MM.1S (cell line): ENCODE data around the gene CDH4.

Experiments
- DNase-seq: peaks from one replicate; pipeline ENCODE4 v3.0.0-alpha.2; 2015
- H2AFZ ChIP-seq: fragments of 300-600 bp; sonication (generic); 2 replicates; pipeline ENCODE4 v1.6.0; 2016; ENCODE audit warnings: antibody characterized with exemption, low read length
- H3F3A ChIP-seq: fragments of 300-600 bp; sonication (generic); 2 replicates; pipeline ENCODE4 v1.6.1; 2016; ENCODE audit warnings: mild to moderate bottlenecking, antibody characterized with exemption, low read length, moderate library complexity, mixed read lengths; ENCODE audit not compliant: insufficient read depth
- H3K27ac ChIP-seq: fragments of 300-600 bp; sonication (generic); 2 replicates; pipeline ENCODE4 v1.5.1; 2016; ENCODE audit warnings: mild to moderate bottlenecking, low read length
- H3K27me3 ChIP-seq: fragments of 300-600 bp; sonication (generic); replicated peaks from 2 replicates; pipeline ENCODE4 v1.6.0; 2016; ENCODE audit warnings: low read length; ENCODE audit not compliant: insufficient read depth
- H3K36me3 ChIP-seq: fragments of 300-600 bp; sonication (generic); replicated peaks from 2 replicates; pipeline ENCODE4 v1.6.1; 2016; ENCODE audit warnings: mild to moderate bottlenecking, low read length, mixed read lengths; ENCODE audit not compliant: insufficient read depth
- H3K4me1 ChIP-seq: fragments of 300-600 bp; sonication (generic); 2 replicates; pipeline ENCODE4 v1.6.1; 2016; ENCODE audit warnings: low read length, mixed read lengths
- H3K4me2 ChIP-seq: fragments of 300-600 bp; sonication (generic); 2 replicates; pipeline ENCODE4 v1.6.0; 2016; ENCODE audit warnings: low read depth, low read length
- H3K4me3 ChIP-seq: fragments of 300-600 bp; sonication (generic); 2 replicates; pipeline ENCODE4 v1.5.1; 2016; ENCODE audit warnings: low read length, mixed read lengths
- H3K79me2 ChIP-seq: fragments of 300-600 bp; sonication (generic); 2 replicates; pipeline ENCODE4 v1.6.1; 2016; ENCODE audit warnings: mixed run types, low read length, mixed read lengths
- H3K9ac ChIP-seq: fragments of 300-600 bp; sonication (generic); 2 replicates; pipeline ENCODE4 v1.6.1; 2016; ENCODE audit warnings: low read length, mixed read lengths
- H3K9me2 ChIP-seq: fragments of 300-600 bp; sonication (generic); replicated peaks from 2 replicates; pipeline ENCODE4 v1.6.1; 2016; ENCODE audit warnings: mild to moderate bottlenecking, low read length, mixed read lengths; ENCODE audit not compliant: insufficient read depth
- H3K9me3 ChIP-seq: fragments of 300-600 bp; sonication (generic); replicated peaks from 2 replicates; pipeline ENCODE4 v1.6.1; 2016; ENCODE audit warnings: mild to moderate bottlenecking, low read length, mixed read lengths; ENCODE audit not compliant: insufficient read depth
- H4K20me1 ChIP-seq: fragments of 300-600 bp; sonication (generic); 2 replicates; pipeline ENCODE4 v1.6.1; 2016; ENCODE audit warnings: mild to moderate bottlenecking, low read length, moderate library complexity, mixed read lengths; ENCODE audit not compliant: insufficient read depth
- EZH2 ChIP-seq: fragments of 300-600 bp; sonication (generic); optimal IDR thresholded peaks from 2 replicates; pipeline ENCODE3; 2017; ENCODE audit warnings: low read depth, mild to moderate bottlenecking, antibody characterized with exemption, low read length, mixed read lengths
- EZH2phosphoT487 ChIP-seq: fragments of 300-600 bp; sonication (generic); IDR thresholded peaks from 2 replicates; pipeline ENCODE4 v1.6.1; 2018; ENCODE audit warnings: antibody characterized with exemption, low read length
- TF ChIP-seq, protein P1 (sequence below): fragments of 300-600 bp; sonication (generic); IDR thresholded peaks from 2 replicates; pipeline ENCODE4 v1.5.1; 2016; ENCODE audit warnings: antibody characterized with exemption, low read length, mixed read lengths

Gene CDH4

DNA sequence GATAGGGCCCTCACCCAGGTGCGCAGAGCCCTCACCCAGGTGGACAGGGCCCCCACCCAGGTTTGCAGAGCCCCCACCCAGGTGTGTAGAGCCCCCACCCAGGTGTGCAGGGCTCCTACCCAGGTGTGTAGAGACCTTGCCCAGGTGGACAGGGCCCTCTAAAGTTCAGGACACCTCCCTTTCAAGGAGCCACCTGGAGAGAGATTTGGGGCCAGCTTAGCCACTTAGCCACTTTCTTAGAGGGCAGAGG is 533.4 kb downstream of the CDH4 start:
- Histone ChIP-seq H3K79me2 (no peaks in the 10 kb centered on the region), H3K27ac (no peak overlapping the region), H3K4me2 (no peak overlapping the region), H3F3A (no peaks in the 10 kb centered on the region), H3K4me3 (no peak overlapping the region), H3K36me3 (no peaks in the 10 kb centered on the region), H3K9me3 (no peaks in the 10 kb centered on the region), H2AFZ (no peak overlapping the region), H3K9me2 (no peaks in the 10 kb centered on the region), H3K27me3 (peaks cover 81% of the 10 kb centered on the region), H3K4me1 (no peaks in the 10 kb centered on the region), H3K9ac (no peak overlapping the region), H4K20me1 (no peaks in the 10 kb centered on the region)
- TF ChIP-seq EZH2 (no peak), EZH2phosphoT487 (no peak)
- TF ChIP-seq, protein P1, sequence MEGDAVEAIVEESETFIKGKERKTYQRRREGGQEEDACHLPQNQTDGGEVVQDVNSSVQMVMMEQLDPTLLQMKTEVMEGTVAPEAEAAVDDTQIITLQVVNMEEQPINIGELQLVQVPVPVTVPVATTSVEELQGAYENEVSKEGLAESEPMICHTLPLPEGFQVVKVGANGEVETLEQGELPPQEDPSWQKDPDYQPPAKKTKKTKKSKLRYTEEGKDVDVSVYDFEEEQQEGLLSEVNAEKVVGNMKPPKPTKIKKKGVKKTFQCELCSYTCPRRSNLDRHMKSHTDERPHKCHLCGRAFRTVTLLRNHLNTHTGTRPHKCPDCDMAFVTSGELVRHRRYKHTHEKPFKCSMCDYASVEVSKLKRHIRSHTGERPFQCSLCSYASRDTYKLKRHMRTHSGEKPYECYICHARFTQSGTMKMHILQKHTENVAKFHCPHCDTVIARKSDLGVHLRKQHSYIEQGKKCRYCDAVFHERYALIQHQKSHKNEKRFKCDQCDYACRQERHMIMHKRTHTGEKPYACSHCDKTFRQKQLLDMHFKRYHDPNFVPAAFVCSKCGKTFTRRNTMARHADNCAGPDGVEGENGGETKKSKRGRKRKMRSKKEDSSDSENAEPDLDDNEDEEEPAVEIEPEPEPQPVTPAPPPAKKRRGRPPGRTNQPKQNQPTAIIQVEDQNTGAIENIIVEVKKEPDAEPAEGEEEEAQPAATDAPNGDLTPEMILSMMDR = no peak
- no peak for DNase-seq

DNA sequence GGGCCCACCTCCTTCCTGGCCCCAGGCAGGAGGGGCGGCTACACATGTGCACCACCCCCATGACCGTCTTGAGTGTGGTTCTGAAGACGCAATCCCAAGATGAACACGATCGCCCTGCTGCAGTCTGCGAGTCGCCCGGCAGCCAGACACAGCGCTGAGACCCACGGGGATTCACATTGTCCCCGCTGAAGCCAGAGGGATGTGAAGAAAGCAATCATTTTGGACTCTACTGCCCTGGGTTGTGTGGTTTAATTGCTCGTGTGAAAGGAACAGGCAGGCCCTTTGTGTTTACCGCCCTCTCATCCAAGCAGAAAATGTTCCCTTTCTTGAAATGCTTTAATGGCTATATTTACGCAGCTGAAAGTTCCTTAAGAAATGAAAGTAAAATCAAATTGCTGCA is 534.2 kb downstream of the CDH4 start:
- Histone ChIP-seq H3F3A (no peaks in the 10 kb centered on the region), H2AFZ (no peak overlapping the region), H3K27me3 (peaks cover 77% of the 10 kb centered on the region), H4K20me1 (no peaks in the 10 kb centered on the region), H3K36me3 (no peaks in the 10 kb centered on the region), H3K79me2 (no peaks in the 10 kb centered on the region), H3K27ac (no peak overlapping the region), H3K4me3 (no peak overlapping the region), H3K9me2 (no peaks in the 10 kb centered on the region), H3K9me3 (no peaks in the 10 kb centered on the region), H3K9ac (no peak overlapping the region), H3K4me1 (no peaks in the 10 kb centered on the region), H3K4me2 (peak overlapping the region; percentile 39; the same call in 1 of the 2 replicates)
- TF ChIP-seq, protein P1 = no peak
- no peak for TF ChIP-seq EZH2
- TF ChIP-seq EZH2phosphoT487 = no peak
- no peak for DNase-seq

DNA sequence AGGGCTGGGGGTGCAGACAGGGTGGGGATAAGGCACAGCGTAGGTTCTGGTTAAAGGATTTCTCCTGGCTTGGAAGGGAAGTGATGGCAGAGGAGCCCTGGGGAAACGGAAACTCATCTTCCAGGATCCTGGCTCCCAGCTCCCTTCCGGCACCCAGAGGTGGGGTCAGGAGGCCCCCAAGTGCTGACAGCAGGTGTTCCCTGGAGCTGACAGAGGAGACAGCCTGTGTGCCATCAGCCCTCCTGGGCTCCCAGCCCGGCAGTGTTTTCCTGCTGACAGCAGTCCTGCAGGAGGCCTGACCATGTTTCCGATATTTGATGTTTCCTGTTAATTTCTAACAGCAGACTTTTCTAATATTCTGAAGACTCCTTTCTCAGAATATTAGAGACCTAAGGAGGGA is 536.3 kb downstream of the CDH4 start:
- no peak overlapping the region for H3K4me3 ChIP-seq
- H3K36me3 ChIP-seq = no peaks in the 10 kb centered on the region
- H3K79me2 ChIP-seq = no peaks in the 10 kb centered on the region
- no peak overlapping the region for H3K9ac ChIP-seq
- no peaks in the 10 kb centered on the region for H3F3A ChIP-seq
- H4K20me1 ChIP-seq = no peaks in the 10 kb centered on the region
- DNase-seq = no peak
- no peak for TF ChIP-seq EZH2
- no peak for TF ChIP-seq EZH2phosphoT487
- TF ChIP-seq, protein P1 = no peak
- no peaks in the 10 kb centered on the region for H3K4me1 ChIP-seq
- H3K4me2 ChIP-seq = no peak overlapping the region
- H3K27ac ChIP-seq = no peak overlapping the region
- H3K9me2 ChIP-seq = no peaks in the 10 kb centered on the region
- H3K27me3 ChIP-seq = peaks cover 64% of the 10 kb centered on the region
- no peaks in the 10 kb centered on the region for H3K9me3 ChIP-seq
- H2AFZ ChIP-seq = no peak overlapping the region

DNA sequence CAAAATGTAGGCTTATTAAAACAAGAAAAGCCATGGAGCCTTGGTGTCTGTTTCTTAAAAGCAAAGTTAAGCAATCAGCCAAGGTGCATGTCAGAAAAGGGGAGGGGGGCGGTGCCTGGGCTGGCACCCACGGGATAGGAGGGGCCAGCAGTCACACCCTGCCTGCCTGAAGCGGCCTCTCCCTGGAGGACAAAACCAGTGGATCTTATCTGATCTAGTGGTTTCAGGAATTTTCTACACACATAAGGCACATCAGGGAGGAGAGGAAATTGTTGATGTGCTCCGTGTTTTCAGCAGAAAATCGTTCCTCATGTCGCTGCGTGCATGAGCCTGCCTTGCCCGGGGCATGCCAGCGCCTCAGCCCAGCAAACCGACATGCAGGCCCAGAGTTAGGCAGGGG is 537.3 kb downstream of the CDH4 start:
- H3F3A ChIP-seq = no peaks in the 10 kb centered on the region

More for the DNA sequence above, 537.3 kb downstream of the CDH4 start:
- Histone ChIP-seq H3K79me2 (no peaks in the 10 kb centered on the region), H2AFZ (no peak overlapping the region), H3K27me3 (peaks cover 66% of the 10 kb centered on the region), H3K4me3 (no peak overlapping the region), H3K9me2 (no peaks in the 10 kb centered on the region), H3K4me1 (no peaks in the 10 kb centered on the region), H3K27ac (no peak overlapping the region), H3K36me3 (no peaks in the 10 kb centered on the region), H4K20me1 (no peaks in the 10 kb centered on the region), H3K4me2 (no peak overlapping the region), H3K9ac (no peak overlapping the region), H3K9me3 (no peaks in the 10 kb centered on the region)
- no peak for DNase-seq
- TF ChIP-seq, protein P1 = no peak
- TF ChIP-seq EZH2 (no peak), EZH2phosphoT487 (no peak)
